Suprapubic skin (tissue), 4 donors: ENCODE measurements around the gene DAB2IP. TPM values are rescaled to one million over a fixed set of nuclear protein-coding genes. Genes with fewer than 3 reads are reported as not detected.

ENCODE experiments used
- DNase-seq, 2 donors: peaks; one replicate each; pipeline ENCODE4 v3.0.0-alpha.2; 2019; ENCODE audit warnings: low spot score in 2 of 2
- H3K27ac ChIP-seq: fragments of 200-600 bp; sonication (generic); one replicate; pipeline ENCODE4 v1.5.1; 2019
- H3K27me3 ChIP-seq: fragments of 200-600 bp; sonication (generic); one replicate; pipeline ENCODE4 v1.5.1; 2019
- H3K36me3 ChIP-seq: fragments of 200-600 bp; sonication (generic); one replicate; pipeline ENCODE4 v1.5.1; 2019
- H3K4me1 ChIP-seq: fragments of 200-600 bp; sonication (generic); one replicate; pipeline ENCODE4 v1.5.1; 2019
- H3K4me3 ChIP-seq: fragments of 200-600 bp; sonication (generic); one replicate; pipeline ENCODE4 v1.5.1; 2019; ENCODE audit warnings: mild to moderate bottlenecking
- H3K9me3 ChIP-seq: fragments of 200-600 bp; sonication (generic); one replicate; pipeline ENCODE4 v1.5.1; 2019
- CTCF ChIP-seq, 2 donors: fragments of 200-600 bp in 1 of 2; fragments of 450-650 bp in 1 of 2; sonication (generic) in 1 of 2; IDR thresholded peaks; one replicate each; pipeline ENCODE4 v1.5.1; 2016 to 2019; ENCODE audit warnings: antibody characterized with exemption in 2 of 2, mild to moderate bottlenecking in 1 of 2, moderate library complexity in 1 of 2
- EP300 ChIP-seq: sonication (generic); formaldehyde crosslinking; IDR thresholded peaks from one replicate; pipeline ENCODE4 v1.6.1; 2017; ENCODE audit warnings: antibody characterized with exemption
- POLR2A ChIP-seq, 2 donors: fragments of 450-650 bp; IDR thresholded peaks; one replicate each; pipeline ENCODE4 v1.6.1; 2017; ENCODE audit warnings: antibody characterized with exemption in 2 of 2, mild to moderate bottlenecking in 2 of 2, moderate library complexity in 2 of 2
- POLR2AphosphoS5 ChIP-seq, 3 donors: sonication (generic); formaldehyde crosslinking; IDR thresholded peaks; one replicate each; pipeline ENCODE4 v1.6.1; 2017; ENCODE audit warnings: antibody characterized with exemption in 3 of 3
- WGBS: methylation state at CpG from one replicate; pipeline ENCODE4 v1.1.5; 2018; 5-methylcytosine and 5-hydroxymethylcytosine counted together
- total RNA-seq, 4 donors: library from RNA; depleted of rRNA; stranded (reverse); fragments of >200 nt; gene quantifications; one replicate each; pipeline ENCODE4 v1.1.0, GENCODE V29; 2016

DAB2IP gene
- total RNA-seq, 4 donors from 2014 or later = 47.6 to 55.6 (median 50.3) TPM

GRCh38 chr9:121651008-121651294 is 483 bp upstream of the DAB2IP start:
- DNase-seq = no peak
- H3K27ac ChIP-seq = no peak overlapping the region
- H3K36me3 ChIP-seq = no peaks in the 10 kb centered on the region
- H3K4me3 ChIP-seq = peak overlapping the region; percentile 64
- WGBS = 4% methylated on average over 5 of the region's 9 CpGs
- no peaks in the 10 kb centered on the region for H3K9me3 ChIP-seq
- peaks cover 3% of the 10 kb centered on the region for H3K27me3 ChIP-seq
- TF ChIP-seq POLR2A (IDR thresholded peaks at IDR 0.05) = no peak
- TF ChIP-seq POLR2AphosphoS5 (IDR thresholded peaks at IDR 0.05) = no peak
- peaks cover 30% of the 10 kb centered on the region for H3K4me1 ChIP-seq

GRCh38 chr9:121652021-121652837 is 795 bp downstream of the DAB2IP start:
- Histone ChIP-seq H3K4me3 (peak overlapping the region; percentile 64), H3K36me3 (no peaks in the 10 kb centered on the region), H3K27ac (peak overlapping the region; percentile 57), H3K27me3 (peaks cover 3% of the 10 kb centered on the region), H3K9me3 (no peaks in the 10 kb centered on the region), H3K4me1 (peaks cover 30% of the 10 kb centered on the region)
- WGBS = 21% methylated on average over 24 of the region's 29 CpGs
- DNase-seq = no peak
- TF ChIP-seq POLR2A (IDR thresholded peaks at IDR 0.05) = no peak
- no peak for TF ChIP-seq POLR2AphosphoS5 (IDR thresholded peaks at IDR 0.05)
- TF ChIP-seq CTCF (IDR thresholded peaks at IDR 0.05) = no peak
- no peak for TF ChIP-seq EP300

DNA sequence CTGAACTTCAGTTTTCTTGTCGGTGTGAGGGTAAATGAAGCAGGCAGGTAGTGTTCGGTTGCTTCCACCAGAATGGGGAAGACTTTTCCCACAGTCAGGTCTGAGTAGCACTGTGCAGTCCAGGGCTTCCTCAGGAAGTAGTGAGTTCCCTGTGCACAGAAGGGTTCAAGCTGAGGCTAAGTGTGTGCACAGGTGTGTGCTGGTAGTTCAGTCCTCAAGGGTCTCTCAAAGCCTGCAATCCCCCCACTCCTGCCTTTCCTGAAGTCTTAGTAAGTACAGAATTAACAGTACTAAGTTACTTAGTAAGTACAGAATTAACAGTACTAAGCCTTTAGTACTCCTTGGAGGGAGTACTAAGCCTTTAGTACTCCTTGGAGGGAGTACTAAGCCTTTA is 1.4 kb downstream of the DAB2IP start:
- Histone ChIP-seq H3K9me3 (no peaks in the 10 kb centered on the region), H3K27me3 (peaks cover 3% of the 10 kb centered on the region), H3K4me3 (peak overlapping the region; percentile 64), H3K4me1 (peaks cover 30% of the 10 kb centered on the region), H3K27ac (no peak overlapping the region), H3K36me3 (no peaks in the 10 kb centered on the region)
- DNase-seq = no peak
- 59% methylated on average over 2 of the region's 2 CpGs for WGBS
- TF ChIP-seq CTCF (IDR thresholded peaks at IDR 0.05) (no peak), POLR2A (IDR thresholded peaks at IDR 0.05) (no peak), EP300 (no peak), POLR2AphosphoS5 (IDR thresholded peaks at IDR 0.05) (no peak)

GRCh38 chr9:121654499-121655140 is 3.2 kb downstream of the DAB2IP start:
- Histone ChIP-seq H3K4me3 (no peak overlapping the region), H3K36me3 (no peaks in the 10 kb centered on the region), H3K9me3 (no peaks in the 10 kb centered on the region), H3K27ac (no peak overlapping the region), H3K4me1 (peaks cover 30% of the 10 kb centered on the region), H3K27me3 (peaks cover 3% of the 10 kb centered on the region)
- no peak for DNase-seq
- WGBS = 78% methylated on average over 2 of the region's 3 CpGs
- TF ChIP-seq POLR2AphosphoS5 (IDR thresholded peaks at IDR 0.05) = no peak
- TF ChIP-seq POLR2A (IDR thresholded peaks at IDR 0.05) = no peak
- no peak for TF ChIP-seq EP300
- no peak for TF ChIP-seq CTCF (IDR thresholded peaks at IDR 0.05)

DNA sequence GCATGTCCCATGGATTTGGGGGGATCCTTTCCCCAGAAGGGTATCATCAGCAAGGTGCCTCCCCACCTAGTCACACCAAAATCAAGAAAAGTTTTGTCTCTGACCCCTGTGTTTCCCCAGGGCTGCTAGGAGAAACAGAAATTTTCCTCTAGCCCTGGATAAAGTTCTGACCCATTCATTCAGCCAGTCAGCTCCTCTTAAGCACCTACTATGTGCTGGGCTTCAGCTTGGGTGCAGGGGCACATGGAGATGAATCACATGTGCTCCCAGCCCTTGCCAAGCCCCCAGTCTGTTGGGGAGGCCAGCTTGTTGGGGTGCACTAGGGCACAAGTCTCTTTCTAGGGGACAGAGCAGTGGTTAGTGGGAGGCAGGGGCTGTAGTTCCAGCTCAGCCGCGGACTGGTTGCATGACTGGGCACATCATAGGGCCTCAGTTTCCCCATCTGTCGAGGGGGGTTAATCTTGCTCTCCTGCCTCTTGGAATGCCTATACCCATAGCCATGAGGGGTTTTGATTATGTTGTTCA is 3.9 kb downstream of the DAB2IP start:
- no peak for DNase-seq
- no peak for TF ChIP-seq POLR2AphosphoS5 (IDR thresholded peaks at IDR 0.05)
- no peak for TF ChIP-seq CTCF (IDR thresholded peaks at IDR 0.05)
- TF ChIP-seq EP300 = no peak
- TF ChIP-seq POLR2A (IDR thresholded peaks at IDR 0.05) = no peak
- peaks cover 3% of the 10 kb centered on the region for H3K27me3 ChIP-seq
- H3K36me3 ChIP-seq = no peaks in the 10 kb centered on the region
- peaks cover 26% of the 10 kb centered on the region for H3K4me1 ChIP-seq
- WGBS = 95% methylated on average over 3 of the region's 3 CpGs
- no peaks in the 10 kb centered on the region for H3K9me3 ChIP-seq
- no peak overlapping the region for H3K27ac ChIP-seq
- H3K4me3 ChIP-seq = no peak overlapping the region
